Measurements from ENCODE around the gene MFN2.

GRCh38 chr1:11998636-11999035 is 18.4 kb downstream of the MFN2 start:
- TF ChIP-seq POLR2A (IDR thresholded peaks at IDR 0.05; ENCODE audit: low read depth, low read length) (no peak), POLR2AphosphoS5 (IDR thresholded peaks at IDR 0.05; ENCODE audit: low read depth, low read length) (no peak), TAF1 (IDR thresholded peaks at IDR 0.05; ENCODE audit: low read depth, low read length) (no peak)

All from GM12891 (cell line).